ENCODE data around the gene SPHK2. TPM values are rescaled to one million over a fixed set of nuclear protein-coding genes. Genes with fewer than 3 reads are reported as not detected.

The SPHK2 gene
- total and polyA plus RNA-seq, 2 of the 8 experiments (the other 6 are each of a cell fraction or from before 2014, with no cell fraction given), result 43.9 to 60.9 TPM

DNA sequence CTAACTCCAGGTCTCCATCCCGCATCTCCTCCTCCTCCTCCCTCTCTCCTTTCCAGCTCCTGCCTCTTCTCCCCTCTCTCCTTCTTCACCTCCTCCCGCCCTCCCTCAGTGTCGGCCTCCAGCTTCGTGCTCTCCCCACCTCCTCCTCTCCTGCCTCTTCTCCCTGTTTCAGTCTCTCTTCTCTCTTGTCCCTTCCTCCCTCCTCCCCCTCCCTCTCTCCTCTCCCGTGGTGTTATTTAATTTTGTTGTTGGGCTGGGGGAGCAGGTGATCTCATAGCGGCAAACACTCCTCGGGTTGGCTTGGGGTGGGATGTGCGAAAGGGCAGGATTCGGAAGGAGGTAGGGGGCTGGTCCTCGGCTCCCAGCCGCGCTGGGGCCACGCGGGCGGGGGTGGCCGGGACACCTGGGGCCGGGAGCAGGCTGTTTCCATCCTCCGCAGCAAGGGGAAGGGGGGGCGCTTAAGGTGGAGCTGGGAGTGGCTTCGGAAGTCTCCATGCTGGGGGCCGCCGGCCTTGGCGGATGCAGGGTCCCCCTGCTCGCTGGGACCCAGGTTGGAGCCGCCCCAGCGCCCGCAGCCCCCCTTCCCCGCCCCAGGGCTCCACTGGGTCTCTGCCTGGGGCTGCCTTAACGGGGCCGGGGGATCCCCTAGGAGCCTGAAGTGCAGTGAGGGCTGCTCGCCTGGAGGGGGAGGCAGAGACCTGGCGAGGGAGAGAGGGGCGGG lies 26.9 kb downstream of the SPHK2 start, which contains the start of gene CA11 (continued):
- TF ChIP-seq, protein P1, sequence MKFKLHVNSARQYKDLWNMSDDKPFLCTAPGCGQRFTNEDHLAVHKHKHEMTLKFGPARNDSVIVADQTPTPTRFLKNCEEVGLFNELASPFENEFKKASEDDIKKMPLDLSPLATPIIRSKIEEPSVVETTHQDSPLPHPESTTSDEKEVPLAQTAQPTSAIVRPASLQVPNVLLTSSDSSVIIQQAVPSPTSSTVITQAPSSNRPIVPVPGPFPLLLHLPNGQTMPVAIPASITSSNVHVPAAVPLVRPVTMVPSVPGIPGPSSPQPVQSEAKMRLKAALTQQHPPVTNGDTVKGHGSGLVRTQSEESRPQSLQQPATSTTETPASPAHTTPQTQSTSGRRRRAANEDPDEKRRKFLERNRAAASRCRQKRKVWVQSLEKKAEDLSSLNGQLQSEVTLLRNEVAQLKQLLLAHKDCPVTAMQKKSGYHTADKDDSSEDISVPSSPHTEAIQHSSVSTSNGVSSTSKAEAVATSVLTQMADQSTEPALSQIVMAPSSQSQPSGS (IDR thresholded peaks at IDR 0.05; ENCODE audit: low read length), result no peak; the same call in 1 of the 2 replicates
- peak; percentile 44 to 53; a peak in 1 of 4 replicates for TF ChIP-seq HDAC2 (IDR thresholded peaks at IDR 0.05; ENCODE audit: borderline replicate concordance in 1 of 2, low read depth in 2 of 2, low read length in 2 of 2)
- no peak for TF ChIP-seq CBX5 (IDR thresholded peaks at IDR 0.05; ENCODE audit: low read depth, low read length)
- TF ChIP-seq SIRT6 (IDR thresholded peaks at IDR 0.05; ENCODE audit: low read length), result no peak
- no peak for TF ChIP-seq RFX5 (IDR thresholded peaks at IDR 0.05; ENCODE audit: borderline replicate concordance, low read depth, low read length)
- TF ChIP-seq CREB1 (IDR thresholded peaks at IDR 0.05), result no peak; the same call in 1 of the 2 replicates
- no peak for TF ChIP-seq SAP30 (IDR thresholded peaks at IDR 0.05; ENCODE audit: insufficient read depth, insufficient replicate concordance, low read length)
- TF ChIP-seq CHD1 (IDR thresholded peaks at IDR 0.05; ENCODE audit: low read depth, low read length), result no peak
- TF ChIP-seq TCF12 (IDR thresholded peaks at IDR 0.05; ENCODE audit: low read depth, low read length), result no peak
- peak in 1 of 2 experiments; percentile 51; a peak in 2 of 4 replicates for TF ChIP-seq SIN3A (conservative IDR thresholded peaks at IDR 0.05 in 1 of 2, IDR thresholded peaks at IDR 0.05 in 1 of 2; ENCODE audit: low read depth in 1 of 2, low read length in 2 of 2)
- 0 out of 2 replicates have a peak, but pooled peaks have one; percentile 5 for TF ChIP-seq EGR1 (IDR thresholded peaks at IDR 0.05; ENCODE audit: borderline replicate concordance, low read depth, low read length)
- TF ChIP-seq, protein P2, sequence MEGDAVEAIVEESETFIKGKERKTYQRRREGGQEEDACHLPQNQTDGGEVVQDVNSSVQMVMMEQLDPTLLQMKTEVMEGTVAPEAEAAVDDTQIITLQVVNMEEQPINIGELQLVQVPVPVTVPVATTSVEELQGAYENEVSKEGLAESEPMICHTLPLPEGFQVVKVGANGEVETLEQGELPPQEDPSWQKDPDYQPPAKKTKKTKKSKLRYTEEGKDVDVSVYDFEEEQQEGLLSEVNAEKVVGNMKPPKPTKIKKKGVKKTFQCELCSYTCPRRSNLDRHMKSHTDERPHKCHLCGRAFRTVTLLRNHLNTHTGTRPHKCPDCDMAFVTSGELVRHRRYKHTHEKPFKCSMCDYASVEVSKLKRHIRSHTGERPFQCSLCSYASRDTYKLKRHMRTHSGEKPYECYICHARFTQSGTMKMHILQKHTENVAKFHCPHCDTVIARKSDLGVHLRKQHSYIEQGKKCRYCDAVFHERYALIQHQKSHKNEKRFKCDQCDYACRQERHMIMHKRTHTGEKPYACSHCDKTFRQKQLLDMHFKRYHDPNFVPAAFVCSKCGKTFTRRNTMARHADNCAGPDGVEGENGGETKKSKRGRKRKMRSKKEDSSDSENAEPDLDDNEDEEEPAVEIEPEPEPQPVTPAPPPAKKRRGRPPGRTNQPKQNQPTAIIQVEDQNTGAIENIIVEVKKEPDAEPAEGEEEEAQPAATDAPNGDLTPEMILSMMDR (IDR thresholded peaks at IDR 0.05; ENCODE audit: control extremely low read depth in 1 of 3, insufficient read depth in 1 of 3, low read depth in 1 of 3, low read length in 3 of 3), result peak; percentile 81 to 96 (median 88)
- peak; percentile 56; the same call in 1 of the 2 replicates for TF ChIP-seq KDM1A (IDR thresholded peaks at IDR 0.05; ENCODE audit: borderline replicate concordance, low read length)
- TF ChIP-seq RAD21 (IDR thresholded peaks at IDR 0.05 in 1 of 2, conservative IDR thresholded peaks at IDR 0.05 in 1 of 2; ENCODE audit: low read depth in 2 of 2, low read length in 2 of 2), result peak; percentile 91 to 96
- 0 out of 2 replicates have a peak, but pooled peaks have one; percentile 70 for TF ChIP-seq SP4 (IDR thresholded peaks at IDR 0.05; ENCODE audit: low read length)
- peak; percentile 49; the same call in 1 of the 2 replicates for TF ChIP-seq PHF8 (conservative IDR thresholded peaks at IDR 0.05; ENCODE audit: low read depth, low read length)

Data from H1 (cell line).